Neutrophil (primary cell): ENCODE measurements around the gene FAM118A.

Source experiments
- H3K27ac ChIP-seq: fragments of 200-600 bp; sonication (generic); 2 replicates; pipeline ENCODE4 v1.5.1; 2016; ENCODE audit warnings: mild to moderate bottlenecking, moderate library complexity
- H3K27me3 ChIP-seq: fragments of 200-600 bp; sonication (generic); 2 replicates; pipeline ENCODE4 v1.6.0; 2016; ENCODE audit warnings: mild to moderate bottlenecking
- H3K36me3 ChIP-seq: fragments of 200-600 bp; sonication (generic); 2 replicates; pipeline ENCODE4 v1.5.1; 2017
- H3K4me1 ChIP-seq, 2 experiments: fragments of 200-600 bp in 1 of 2; sonication (generic) in 1 of 2; 1 replicate in 1 of 2; 2 replicates in 1 of 2; pipeline versions ENCODE4 v1.5.1 to v1.6.1; 2013 to 2016; ENCODE audit warnings: low read depth in 1 of 2, low read length in 1 of 2, mild to moderate bottlenecking in 1 of 2, moderate library complexity in 1 of 2; ENCODE audit not compliant: control insufficient read depth in 1 of 2, insufficient read depth in 1 of 2
- H3K4me3 ChIP-seq, 2 experiments: fragments of 200-600 bp in 1 of 2; sonication (generic) in 1 of 2; 1 replicate in 1 of 2; 2 replicates in 1 of 2; pipeline ENCODE4 v1.5.1; 2013 to 2016; ENCODE audit warnings: low read depth in 1 of 2, low read length in 1 of 2, mild to moderate bottlenecking in 1 of 2, moderate library complexity in 1 of 2
- H3K9me3 ChIP-seq: fragments of 200-600 bp; sonication (generic); 2 replicates; pipeline ENCODE4 v1.5.1; 2016
- CTCF ChIP-seq: fragments of 200-600 bp; sonication (generic); IDR thresholded peaks from 2 replicates; pipeline ENCODE4 v1.5.1; 2016; ENCODE audit warnings: antibody characterized with exemption

The FAM118A gene

GRCh38 chr22:45318558-45319323 lies 9.0 kb downstream of the FAM118A start:
- Histone ChIP-seq H3K27ac (peak overlapping the region; percentile 86), H3K9me3 (no peaks in the 10 kb centered on the region), H3K27me3 (no peaks in the 10 kb centered on the region), H3K36me3 (peaks cover 15% of the 10 kb centered on the region), H3K4me1 (peaks cover 29 to 43% of the 10 kb centered on the region in 2 experiments), H3K4me3 (peak overlapping the region; percentile 7 to 41)
- TF ChIP-seq CTCF = no peak

- no peak for TF ChIP-seq CTCF
- Histone ChIP-seq H3K9me3 (no peaks in the 10 kb centered on the region), H3K27me3 (no peaks in the 10 kb centered on the region), H3K27ac (peak overlapping the region; percentile 86), H3K4me3 (no peak overlapping the region), H3K4me1 (peaks cover 29 to 37% of the 10 kb centered on the region in 2 experiments), H3K36me3 (peaks cover 21% of the 10 kb centered on the region)
Observed at GRCh38 chr22:45319324-45319685, 9.6 kb downstream of the FAM118A start.

GRCh38 chr22:45320357-45320976 lies 10.7 kb downstream of the FAM118A start:
- Histone ChIP-seq H3K4me3 (no peak overlapping the region), H3K27me3 (no peaks in the 10 kb centered on the region), H3K4me1 (peaks cover 29 to 34% of the 10 kb centered on the region in 2 experiments), H3K36me3 (peaks cover 23% of the 10 kb centered on the region), H3K9me3 (no peaks in the 10 kb centered on the region), H3K27ac (no peak overlapping the region)
- TF ChIP-seq CTCF = no peak

GRCh38 chr22:45321827-45322226 lies 12.1 kb downstream of the FAM118A start:
- TF ChIP-seq CTCF = no peak
- Histone ChIP-seq H3K27me3 (no peaks in the 10 kb centered on the region), H3K27ac (no peak overlapping the region), H3K36me3 (peaks cover 23% of the 10 kb centered on the region), H3K4me1 (peaks cover 29 to 33% of the 10 kb centered on the region in 2 experiments), H3K4me3 (no peak overlapping the region), H3K9me3 (no peaks in the 10 kb centered on the region)

GRCh38 chr22:45322873-45323525 lies 13.3 kb downstream of the FAM118A start:
- Histone ChIP-seq H3K4me1 (peaks cover 18 to 21% of the 10 kb centered on the region in 2 experiments), H3K9me3 (no peaks in the 10 kb centered on the region), H3K36me3 (peaks cover 30% of the 10 kb centered on the region), H3K4me3 (no peak overlapping the region), H3K27me3 (no peaks in the 10 kb centered on the region), H3K27ac (no peak overlapping the region)
- TF ChIP-seq CTCF = no peak
